ENCODE data around the gene RNF151. TPM values are rescaled to one million over a fixed set of nuclear protein-coding genes. Genes with fewer than 3 reads are reported as not detected.

Gene RNF151
- total and polyA plus RNA-seq, 10 of the 15 experiments (the other 5 are each of a cell fraction or from before 2014, with no cell fraction given), result 0.17 to 0.56 TPM; not detected in 8

DNA sequence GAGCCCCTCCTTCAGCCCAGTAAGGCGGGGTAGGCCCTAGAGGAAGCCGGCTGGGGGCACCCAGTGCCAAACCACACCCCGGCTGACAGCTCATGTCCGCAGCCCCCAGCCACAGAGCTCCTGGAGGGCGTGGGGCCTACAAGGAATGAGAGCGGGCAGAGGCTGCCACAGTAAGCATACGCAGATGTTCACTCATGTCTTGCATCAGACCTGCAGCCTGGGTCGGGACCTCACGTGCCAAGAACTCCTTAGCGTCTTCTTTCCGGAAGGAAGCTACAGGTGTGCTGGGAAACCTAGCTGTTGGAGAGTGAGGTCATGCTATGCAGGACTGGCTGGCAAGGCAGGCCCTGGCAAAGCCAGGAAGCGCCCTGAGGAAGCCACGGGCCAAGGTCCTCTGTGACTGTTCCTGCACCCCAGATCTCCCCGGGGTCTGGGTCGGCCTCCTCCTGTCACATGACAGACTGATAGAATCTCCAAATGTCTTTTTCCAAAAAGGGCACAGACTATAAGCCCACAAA, 41.4 kb downstream of the RNF151 start (continued):
- TF ChIP-seq, protein P1, sequence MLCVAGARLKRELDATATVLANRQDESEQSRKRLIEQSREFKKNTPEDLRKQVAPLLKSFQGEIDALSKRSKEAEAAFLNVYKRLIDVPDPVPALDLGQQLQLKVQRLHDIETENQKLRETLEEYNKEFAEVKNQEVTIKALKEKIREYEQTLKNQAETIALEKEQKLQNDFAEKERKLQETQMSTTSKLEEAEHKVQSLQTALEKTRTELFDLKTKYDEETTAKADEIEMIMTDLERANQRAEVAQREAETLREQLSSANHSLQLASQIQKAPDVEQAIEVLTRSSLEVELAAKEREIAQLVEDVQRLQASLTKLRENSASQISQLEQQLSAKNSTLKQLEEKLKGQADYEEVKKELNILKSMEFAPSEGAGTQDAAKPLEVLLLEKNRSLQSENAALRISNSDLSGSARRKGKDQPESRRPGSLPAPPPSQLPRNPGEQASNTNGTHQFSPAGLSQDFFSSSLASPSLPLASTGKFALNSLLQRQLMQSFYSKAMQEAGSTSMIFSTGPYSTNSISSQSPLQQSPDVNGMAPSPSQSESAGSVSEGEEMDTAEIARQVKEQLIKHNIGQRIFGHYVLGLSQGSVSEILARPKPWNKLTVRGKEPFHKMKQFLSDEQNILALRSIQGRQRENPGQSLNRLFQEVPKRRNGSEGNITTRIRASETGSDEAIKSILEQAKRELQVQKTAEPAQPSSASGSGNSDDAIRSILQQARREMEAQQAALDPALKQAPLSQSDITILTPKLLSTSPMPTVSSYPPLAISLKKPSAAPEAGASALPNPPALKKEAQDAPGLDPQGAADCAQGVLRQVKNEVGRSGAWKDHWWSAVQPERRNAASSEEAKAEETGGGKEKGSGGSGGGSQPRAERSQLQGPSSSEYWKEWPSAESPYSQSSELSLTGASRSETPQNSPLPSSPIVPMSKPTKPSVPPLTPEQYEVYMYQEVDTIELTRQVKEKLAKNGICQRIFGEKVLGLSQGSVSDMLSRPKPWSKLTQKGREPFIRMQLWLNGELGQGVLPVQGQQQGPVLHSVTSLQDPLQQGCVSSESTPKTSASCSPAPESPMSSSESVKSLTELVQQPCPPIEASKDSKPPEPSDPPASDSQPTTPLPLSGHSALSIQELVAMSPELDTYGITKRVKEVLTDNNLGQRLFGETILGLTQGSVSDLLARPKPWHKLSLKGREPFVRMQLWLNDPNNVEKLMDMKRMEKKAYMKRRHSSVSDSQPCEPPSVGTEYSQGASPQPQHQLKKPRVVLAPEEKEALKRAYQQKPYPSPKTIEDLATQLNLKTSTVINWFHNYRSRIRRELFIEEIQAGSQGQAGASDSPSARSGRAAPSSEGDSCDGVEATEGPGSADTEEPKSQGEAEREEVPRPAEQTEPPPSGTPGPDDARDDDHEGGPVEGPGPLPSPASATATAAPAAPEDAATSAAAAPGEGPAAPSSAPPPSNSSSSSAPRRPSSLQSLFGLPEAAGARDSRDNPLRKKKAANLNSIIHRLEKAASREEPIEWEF (IDR thresholded peaks at IDR 0.05; ENCODE audit: insufficient replicate concordance, low read depth, low read length), result no peak
- TF ChIP-seq SPI1 (IDR thresholded peaks at IDR 0.05; ENCODE audit: borderline replicate concordance, insufficient read depth, low read depth, low read length), result no peak
- TF ChIP-seq RB1 (IDR thresholded peaks at IDR 0.05; ENCODE audit: borderline replicate concordance), result no peak
- TF ChIP-seq RBBP5 (conservative IDR thresholded peaks at IDR 0.05), result no peak
- TF ChIP-seq MXI1 (IDR thresholded peaks at IDR 0.05; ENCODE audit: low read depth, low read length), result no peak
- no peak for TF ChIP-seq RFX5 (IDR thresholded peaks at IDR 0.05; ENCODE audit: low read depth, low read length)
- TF ChIP-seq DPF2 (IDR thresholded peaks at IDR 0.05), result 0 out of 2 replicates have a peak, but pooled peaks have one; percentile 21
- TF ChIP-seq RELA (IDR thresholded peaks at IDR 0.05; ENCODE audit: borderline replicate concordance, partially characterized antibody), result no peak

Data from GM12878 (cell line).